Measurements from ENCODE around the gene ECSIT. TPM values are rescaled to one million over a fixed set of nuclear protein-coding genes. Genes with fewer than 3 reads are reported as not detected.

ECSIT gene
- total RNA-seq, 1 donor from 2014 or later, result 32.1 TPM

GRCh38 chr19:11483366-11484111 is 45.4 kb downstream of the ECSIT start:
- Mint-ChIP-seq H3K4me3 (no peak overlapping the region), H3K4me1 (peaks cover 10% of the 10 kb centered on the region), H3K9me3 (no peaks in the 10 kb centered on the region), H3K27ac (no peak overlapping the region), H3K36me3 (peaks cover 12% of the 10 kb centered on the region), H3K27me3 (ENCODE audit: low read depth) (peaks cover 40% of the 10 kb centered on the region)
- TF ChIP-seq, protein P1, sequence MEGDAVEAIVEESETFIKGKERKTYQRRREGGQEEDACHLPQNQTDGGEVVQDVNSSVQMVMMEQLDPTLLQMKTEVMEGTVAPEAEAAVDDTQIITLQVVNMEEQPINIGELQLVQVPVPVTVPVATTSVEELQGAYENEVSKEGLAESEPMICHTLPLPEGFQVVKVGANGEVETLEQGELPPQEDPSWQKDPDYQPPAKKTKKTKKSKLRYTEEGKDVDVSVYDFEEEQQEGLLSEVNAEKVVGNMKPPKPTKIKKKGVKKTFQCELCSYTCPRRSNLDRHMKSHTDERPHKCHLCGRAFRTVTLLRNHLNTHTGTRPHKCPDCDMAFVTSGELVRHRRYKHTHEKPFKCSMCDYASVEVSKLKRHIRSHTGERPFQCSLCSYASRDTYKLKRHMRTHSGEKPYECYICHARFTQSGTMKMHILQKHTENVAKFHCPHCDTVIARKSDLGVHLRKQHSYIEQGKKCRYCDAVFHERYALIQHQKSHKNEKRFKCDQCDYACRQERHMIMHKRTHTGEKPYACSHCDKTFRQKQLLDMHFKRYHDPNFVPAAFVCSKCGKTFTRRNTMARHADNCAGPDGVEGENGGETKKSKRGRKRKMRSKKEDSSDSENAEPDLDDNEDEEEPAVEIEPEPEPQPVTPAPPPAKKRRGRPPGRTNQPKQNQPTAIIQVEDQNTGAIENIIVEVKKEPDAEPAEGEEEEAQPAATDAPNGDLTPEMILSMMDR (IDR thresholded peaks at IDR 0.05; ENCODE audit: unreplicated experiment), result no peak
- no peak for DNase-seq (ENCODE audit: low spot score in 2 of 2, unreplicated experiment in 2 of 2)

GRCh38 chr19:11482384-11483050 is 46.4 kb downstream of the ECSIT start:
- DNase-seq (ENCODE audit: low spot score in 2 of 2, unreplicated experiment in 2 of 2), result peak; percentile 57 to 76
- Mint-ChIP-seq H3K4me1 (peaks cover 10% of the 10 kb centered on the region), H3K27ac (no peak overlapping the region), H3K4me3 (peak overlapping the region; percentile 47), H3K36me3 (peaks cover 10% of the 10 kb centered on the region), H3K9me3 (no peaks in the 10 kb centered on the region), H3K27me3 (ENCODE audit: low read depth) (peaks cover 50% of the 10 kb centered on the region)
- TF ChIP-seq, protein P1 (IDR thresholded peaks at IDR 0.05; ENCODE audit: unreplicated experiment), result peak; percentile 87

DNA sequence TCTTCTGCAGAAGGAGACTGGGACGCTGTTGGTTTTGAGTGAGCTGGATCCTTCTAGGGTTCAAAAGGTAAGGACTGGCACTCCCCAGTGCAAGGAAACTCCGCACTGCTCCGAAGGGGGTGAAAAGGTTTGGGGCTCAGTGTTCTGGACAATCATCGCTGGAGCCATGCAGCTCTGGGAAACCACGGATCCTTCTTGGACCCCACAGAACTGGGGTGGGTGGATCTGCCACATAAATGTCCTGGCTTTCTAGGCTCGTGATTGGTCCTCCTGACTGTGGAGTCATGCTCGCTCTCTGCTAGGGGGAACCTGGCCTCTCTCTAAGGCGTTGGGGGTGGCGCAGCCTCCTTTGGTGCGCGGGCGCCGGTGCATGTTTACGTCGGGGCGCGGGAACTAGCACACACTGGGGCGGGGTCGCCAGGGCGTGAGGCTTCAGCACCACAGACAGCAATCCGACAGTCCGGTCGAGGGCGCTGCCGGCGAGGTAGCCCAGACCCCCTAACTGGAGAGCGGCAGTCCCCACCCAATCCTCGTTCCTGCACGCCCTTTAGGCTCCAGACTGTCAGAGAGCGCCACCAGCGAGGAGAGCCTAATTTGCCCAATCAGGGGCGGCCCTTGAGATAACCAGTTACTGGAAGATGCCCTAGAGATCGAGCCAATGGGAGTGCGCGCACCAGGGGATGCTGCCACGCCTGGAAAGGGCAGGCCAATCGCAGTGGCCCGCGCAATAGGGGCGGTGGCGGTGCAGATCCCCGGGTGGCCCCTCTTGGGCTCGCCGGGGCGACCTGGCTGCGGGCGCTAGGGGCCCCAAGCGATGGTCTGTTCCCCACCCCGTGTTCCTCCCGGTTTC is 47.2 kb downstream of the ECSIT start:
- peaks cover 10% of the 10 kb centered on the region for H3K4me1 Mint-ChIP-seq
- H3K36me3 Mint-ChIP-seq, result peaks cover 9% of the 10 kb centered on the region
- H3K27me3 Mint-ChIP-seq (ENCODE audit: low read depth), result peaks cover 57% of the 10 kb centered on the region
- peak overlapping the region; percentile 43 for H3K4me3 Mint-ChIP-seq
- H3K9me3 Mint-ChIP-seq, result no peaks in the 10 kb centered on the region
- TF ChIP-seq, protein P1 (IDR thresholded peaks at IDR 0.05; ENCODE audit: unreplicated experiment), result no peak
- DNase-seq (ENCODE audit: low spot score in 2 of 2, unreplicated experiment in 2 of 2), result peak in 1 of 2 experiments; percentile 67
- no peak overlapping the region for H3K27ac Mint-ChIP-seq

DNA sequence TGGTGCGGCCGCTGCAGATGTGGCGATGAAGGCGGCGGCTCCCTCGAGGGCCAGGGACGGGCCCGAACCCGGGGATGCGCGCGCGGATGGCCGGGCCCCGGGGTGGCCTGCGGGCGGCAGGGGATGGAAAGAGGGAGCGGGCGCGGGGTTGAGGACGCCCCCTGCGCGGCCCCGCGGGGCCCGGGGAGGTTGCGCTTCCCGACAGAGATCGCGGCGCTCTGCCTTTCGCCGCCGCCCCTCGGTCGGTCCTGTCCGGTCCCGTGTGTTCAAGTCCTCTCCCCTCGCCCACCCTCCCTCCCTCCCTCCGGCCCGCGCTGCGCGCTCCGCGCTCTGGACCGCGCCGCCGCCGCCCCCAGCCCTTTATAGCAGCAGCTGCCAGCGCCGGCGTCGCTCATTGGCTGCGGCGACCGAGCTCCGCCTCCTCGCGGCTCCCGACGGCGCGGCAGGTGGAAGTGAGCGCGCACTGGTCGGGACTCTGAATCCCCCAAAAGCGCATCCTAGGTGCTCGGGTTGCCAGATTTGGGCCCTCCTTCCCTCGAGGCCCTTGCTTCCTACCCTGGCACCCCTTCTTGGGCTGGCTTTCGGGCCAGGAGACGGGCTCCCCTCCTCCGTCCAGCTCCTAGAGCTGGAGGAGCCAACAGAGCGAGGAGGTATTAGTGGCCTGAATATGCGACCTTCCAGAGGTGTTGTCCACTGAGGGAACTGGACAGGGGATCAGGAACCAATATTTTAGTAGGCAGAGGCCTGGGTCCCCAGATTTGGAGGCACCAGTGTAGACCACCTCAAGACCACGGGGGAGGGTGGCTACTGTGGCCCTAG is 48.0 kb downstream of the ECSIT start, which contains the start of gene ELAVL3:
ELAVL3 (minus strand) TSS at position 332 of the 819 bp plus-strand sequence. CDS start 438 bp downstream, outside the sequence.
- H3K27ac Mint-ChIP-seq, result no peak within 1 kb of the TSS
- TF ChIP-seq, protein P1 (IDR thresholded peaks at IDR 0.05; ENCODE audit: unreplicated experiment), result no peak
- H3K27me3 Mint-ChIP-seq (ENCODE audit: low read depth), result peaks cover 62% of the 10 kb centered on the region
- peak within 1 kb of the TSS; percentile 43 for H3K4me3 Mint-ChIP-seq
- peaks cover 9% of the 10 kb centered on the region for H3K36me3 Mint-ChIP-seq
- DNase-seq (ENCODE audit: low spot score in 2 of 2, unreplicated experiment in 2 of 2), result no peak
- H3K9me3 Mint-ChIP-seq, result no peaks in the 10 kb centered on the region
- peaks cover 10% of the 10 kb centered on the region for H3K4me1 Mint-ChIP-seq

Measured in mesothelial cell of epicardium (in vitro differentiated cells).